ENCODE measurements around the gene NDUFS8.
"Not testable (repeated sequence)": the region's sequence is repeated elsewhere in the genome, so short reads cannot be mapped to it uniquely, and the experiment has no call there.

GRCh38 chr11:67993821-67994220, 36.7 kb upstream of the NDUFS8 start:
- not testable (repeated sequence) for TF ChIP-seq POLR2A (IDR thresholded peaks at IDR 0.05; ENCODE audit: low read depth, low read length); CHD1 (IDR thresholded peaks at IDR 0.05; ENCODE audit: low read depth, low read length); MXI1 (IDR thresholded peaks at IDR 0.05; ENCODE audit: borderline replicate concordance, low read depth, low read length); MAZ (IDR thresholded peaks at IDR 0.05; ENCODE audit: borderline replicate concordance, low read depth, low read length); CEBPB (IDR thresholded peaks at IDR 0.05; ENCODE audit: low read depth, low read length); FOS (IDR thresholded peaks at IDR 0.05; ENCODE audit: low read depth, low read length); USF2 (IDR thresholded peaks at IDR 0.05; ENCODE audit: low read depth, low read length); ELK1 (IDR thresholded peaks at IDR 0.05; ENCODE audit: borderline replicate concordance, low read depth, low read length); MAFK (IDR thresholded peaks at IDR 0.05; ENCODE audit: low read depth, low read length); RFX5 (IDR thresholded peaks at IDR 0.05; ENCODE audit: low read depth, low read length)
- TF ChIP-seq CTCF (conservative IDR thresholded peaks at IDR 0.05; ENCODE audit: low read depth, low read length): peak; percentile 43
- peak; percentile 23; the same call in 1 of the 2 replicates for TF ChIP-seq SMC3 (IDR thresholded peaks at IDR 0.05; ENCODE audit: low read depth, low read length)
